CD4-positive, alpha-beta T cell (primary cell): Measurements from ENCODE around the gene UNC13B. TPM values are rescaled to one million over a fixed set of nuclear protein-coding genes. Genes with fewer than 3 reads are reported as not detected.
"Not testable (repeated sequence)": the region's sequence is repeated elsewhere in the genome, so short reads cannot be mapped to it uniquely, and the experiment has no call there.

Experiments
- ATAC-seq: fragments of 200-7000 bp; cut with Tn5 transposase; one replicate; pipeline ENCODE4 v1.10.0; 2022; ENCODE audit warnings: mild to moderate bottlenecking; ENCODE audit not compliant: poor library complexity
- CTCF ChIA-PET: fragments of 350-600 bp; sonication (Branson Sonifier 250); formaldehyde crosslinking; loops from one replicate; lab custom pipeline; 2021; ENCODE audit warnings: antibody characterized with exemption, inconsistent platforms; lab: Charles Lee
- POLR2A ChIA-PET: fragments of 350-600 bp; sonication (Branson Sonifier 250); formaldehyde crosslinking; loops from one replicate; lab custom pipeline; 2021; ENCODE audit warnings: antibody characterized with exemption, inconsistent platforms; lab: Charles Lee
- DNase-seq, 14 experiments: peaks; one replicate each; pipeline ENCODE4 v3.0.0-alpha.2; 2013 to 2020; ENCODE audit warnings: mixed read lengths in 2 of 14
- H3K27ac ChIP-seq, 2 donors: one replicate each; pipeline versions ENCODE4 v1.5.1 to v1.7.0; 2013; ENCODE audit warnings: low read length in 2 of 2, low read depth in 1 of 2, mild to moderate bottlenecking in 1 of 2
- H3K27me3 ChIP-seq, 2 experiments: 1 replicate in 1 of 2; 2 replicates in 1 of 2; pipeline versions ENCODE4 v1.6.1 to v1.7.0; 2013; ENCODE audit warnings: low read length in 2 of 2, control low read depth in 1 of 2, mild to moderate bottlenecking in 1 of 2, moderate library complexity in 1 of 2; ENCODE audit not compliant: insufficient read depth in 2 of 2, control insufficient read depth in 1 of 2
- H3K36me3 ChIP-seq: one replicate; pipeline ENCODE4 v1.6.1; 2013; ENCODE audit warnings: low read length, control low read depth; ENCODE audit not compliant: insufficient read depth
- H3K4me1 ChIP-seq: one replicate; pipeline ENCODE4 v1.6.1; 2013; ENCODE audit warnings: low read length, control low read depth; ENCODE audit not compliant: insufficient read depth
- H3K4me3 ChIP-seq: one replicate; pipeline ENCODE4 v1.5.1; 2013; ENCODE audit warnings: mild to moderate bottlenecking, low read length, moderate library complexity
- H3K9me3 ChIP-seq, 2 experiments: 1 replicate in 1 of 2; 2 replicates in 1 of 2; pipeline versions ENCODE4 v1.6.1 to v1.7.0; 2013; ENCODE audit warnings: low read length in 2 of 2, mild to moderate bottlenecking in 2 of 2, control low read depth in 1 of 2, moderate library complexity in 1 of 2; ENCODE audit not compliant: control insufficient read depth in 1 of 2, insufficient read depth in 1 of 2
- H3K27ac Mint-ChIP-seq: one replicate; pipeline ENCODE4 v1.8.0; 2020; ENCODE audit warnings: mixed read lengths
- H3K27me3 Mint-ChIP-seq: one replicate; pipeline ENCODE4 v1.8.0; 2021; ENCODE audit warnings: mixed read lengths
- H3K36me3 Mint-ChIP-seq: one replicate; pipeline ENCODE4 v1.8.0; 2021; ENCODE audit warnings: low read depth, mixed read lengths
- H3K4me1 Mint-ChIP-seq: one replicate; pipeline ENCODE4 v1.8.0; 2021; ENCODE audit warnings: low read depth, mixed read lengths
- H3K4me3 Mint-ChIP-seq: one replicate; pipeline ENCODE4 v1.8.0; 2020; ENCODE audit warnings: mild to moderate bottlenecking, mixed read lengths
- H3K9me3 Mint-ChIP-seq: one replicate; pipeline ENCODE4 v1.8.0; 2020; ENCODE audit warnings: mixed read lengths
- CTCF ChIP-seq: fragments of 200-600 bp; IDR thresholded peaks from one replicate; pipeline ENCODE4 v1.8.0; 2022; ENCODE audit warnings: antibody characterized with exemption, mild to moderate bottlenecking
- intact Hi-C, 2 experiments: fragments of 100-400 bp; cut with DNase I in 1 of 2; cut with micrococcal nuclease in 1 of 2; formaldehyde crosslinking; loops; one replicate each; pipeline versions ENCODE4 v1.15.1 to v1.9.0; 2023 to 2025; cut with DNase I, micrococcal nuclease
- total RNA-seq, 174 experiments: library from RNA in 2 of 174; stranded (reverse) in 2 of 174; gene quantifications; one replicate each; pipeline ENCODE4 v1.2.3 and lab custom pipeline; 2021 to 2026

Gene UNC13B
- total RNA-seq, 2 experiments from 2014 or later = 0.38 to 0.84 TPM

DNA sequence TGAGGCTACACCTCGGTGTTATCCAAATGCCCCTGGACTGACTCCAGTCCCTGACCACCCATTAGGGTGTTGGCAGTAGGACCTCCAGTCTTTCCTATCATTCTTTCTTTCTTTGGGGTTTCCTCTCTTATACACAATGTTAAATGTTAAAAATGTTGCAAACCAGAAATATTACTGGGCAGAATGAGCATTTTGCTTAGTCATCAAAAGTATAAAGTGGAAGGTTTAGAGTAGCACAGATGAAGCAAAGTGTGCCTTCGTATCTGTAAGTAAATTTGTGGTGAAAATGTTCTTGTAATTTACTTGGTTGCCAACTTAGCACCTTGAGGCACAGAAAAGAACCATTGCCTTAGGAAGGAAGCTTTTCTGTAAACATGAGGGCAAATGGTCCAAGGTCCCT is 21.7 kb upstream of the UNC13B start:
- Mint-ChIP-seq H3K4me3 (no peak overlapping the region), H3K27ac (no peak overlapping the region), H3K27me3 (peaks cover 6% of the 10 kb centered on the region), H3K9me3 (no peaks in the 10 kb centered on the region), H3K36me3 (peaks cover 8% of the 10 kb centered on the region), H3K4me1 (no peaks in the 10 kb centered on the region)
- ChIA-PET CTCF (no interaction called here), POLR2A (no interaction called here)
- no peaks in the 10 kb centered on the region for H3K4me1 ChIP-seq
- intact Hi-C loops = no loop called here
- H3K27me3 ChIP-seq = peaks cover 0 to 9% of the 10 kb centered on the region in 2 experiments
- peaks cover 18 to 34% of the 10 kb centered on the region in 2 experiments for H3K9me3 ChIP-seq
- no peak overlapping the region for H3K27ac ChIP-seq
- no peak overlapping the region for H3K4me3 ChIP-seq
- DNase-seq (no peak), ATAC-seq (no peak)
- no peaks in the 10 kb centered on the region for H3K36me3 ChIP-seq
- no peak for TF ChIP-seq CTCF

DNA sequence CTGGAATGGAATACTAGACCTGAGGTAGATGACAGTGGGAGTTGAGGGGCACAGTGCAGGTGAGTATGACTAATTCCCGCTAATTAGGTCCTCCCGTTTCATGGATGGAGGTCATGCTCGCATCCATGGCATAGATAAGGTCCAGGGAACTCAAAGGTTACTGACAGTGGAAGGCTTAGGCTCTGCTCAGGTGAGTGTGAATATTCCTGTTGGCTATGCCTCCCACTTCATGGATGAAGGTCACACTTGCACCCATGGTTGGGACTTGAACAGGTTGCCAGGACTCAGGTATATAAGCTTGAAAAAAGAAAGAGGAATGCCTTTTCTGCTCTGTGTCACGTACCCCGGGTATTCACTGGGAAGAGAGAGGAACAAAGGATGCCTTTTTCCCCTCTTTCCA is 19.8 kb upstream of the UNC13B start:
- H3K36me3 ChIP-seq = no peaks in the 10 kb centered on the region
- H3K4me1 ChIP-seq = no peaks in the 10 kb centered on the region
- Mint-ChIP-seq H3K27ac (no peak overlapping the region), H3K4me3 (no peak overlapping the region), H3K9me3 (peaks cover 2% of the 10 kb centered on the region), H3K27me3 (peaks cover 6% of the 10 kb centered on the region), H3K36me3 (peaks cover 8% of the 10 kb centered on the region), H3K4me1 (no peaks in the 10 kb centered on the region)
- no peak for ATAC-seq
- ChIA-PET POLR2A (no interaction called here), CTCF (no interaction called here)
- intact Hi-C loops = no loop called here
- TF ChIP-seq CTCF = no peak
- peaks cover 0 to 9% of the 10 kb centered on the region in 2 experiments for H3K27me3 ChIP-seq
- H3K4me3 ChIP-seq = no peak overlapping the region
- no peak overlapping the region for H3K27ac ChIP-seq
- no peak for DNase-seq
- peaks cover 18 to 39% of the 10 kb centered on the region in 2 experiments for H3K9me3 ChIP-seq

- H3K4me3 Mint-ChIP-seq, H3K27me3 ChIP-seq, H3K4me1 ChIP-seq, ATAC-seq, POLR2A ChIA-PET, H3K27ac Mint-ChIP-seq, CTCF ChIA-PET, H3K27me3 Mint-ChIP-seq, H3K4me1 Mint-ChIP-seq, intact Hi-C loops, H3K4me3 ChIP-seq, H3K27ac ChIP-seq, DNase-seq, H3K36me3 ChIP-seq: not testable (repeated sequence)
- peaks cover 25 to 31% of the 10 kb centered on the region in 2 experiments for H3K9me3 ChIP-seq
- peaks cover 10% of the 10 kb centered on the region for H3K36me3 Mint-ChIP-seq
- peaks cover 20% of the 10 kb centered on the region for H3K9me3 Mint-ChIP-seq
Observed at GRCh38 chr9:35147941-35148563, 13.8 kb upstream of the UNC13B start.

DNA sequence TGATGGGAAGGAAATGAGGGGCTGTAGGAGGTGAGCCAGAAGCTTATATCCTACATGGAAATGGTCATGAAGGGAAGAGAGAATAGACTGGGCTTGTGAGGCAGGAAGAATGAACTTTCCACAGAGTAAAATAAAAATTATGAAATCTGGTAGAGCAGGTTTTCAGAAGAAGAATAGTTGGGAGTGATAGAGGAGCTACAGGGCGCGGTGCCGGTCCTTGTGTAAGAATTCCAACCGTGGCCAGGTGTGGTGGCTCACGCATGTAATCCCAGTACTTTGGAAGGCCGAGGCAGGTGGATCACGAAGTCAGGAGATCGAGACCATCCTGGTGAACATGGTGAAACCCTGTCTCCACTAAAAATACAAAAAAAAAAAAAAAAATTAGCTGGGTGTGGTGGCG is 8.9 kb upstream of the UNC13B start:
- no peak for TF ChIP-seq CTCF
- no peaks in the 10 kb centered on the region for H3K36me3 ChIP-seq
- H3K4me1 ChIP-seq = no peaks in the 10 kb centered on the region
- ChIA-PET POLR2A (no interaction called here), CTCF (no interaction called here)
- no peak overlapping the region for H3K4me3 ChIP-seq
- no peak overlapping the region for H3K27ac ChIP-seq
- no peak for DNase-seq
- Mint-ChIP-seq H3K4me1 (no peaks in the 10 kb centered on the region), H3K4me3 (no peak overlapping the region), H3K9me3 (peaks cover 12% of the 10 kb centered on the region), H3K27ac (no peak overlapping the region), H3K36me3 (peaks cover 5% of the 10 kb centered on the region), H3K27me3 (no peaks in the 10 kb centered on the region)
- no peak for ATAC-seq
- peaks cover 15 to 23% of the 10 kb centered on the region in 2 experiments for H3K9me3 ChIP-seq
- H3K27me3 ChIP-seq = no peaks in the 10 kb centered on the region
- intact Hi-C loops = no loop called here
